Pulmonary artery endothelial cell (primary cell): Measurements from ENCODE around the gene MAP2K5. TPM values are rescaled to one million over a fixed set of nuclear protein-coding genes. Genes with fewer than 3 reads are reported as not detected.

ENCODE experiments used
- total RNA-seq: library from RNA; depleted of rRNA; stranded (reverse); fragments of >200 nt; gene quantifications from 2 replicates; pipeline ENCODE4 v1.2.3, GENCODE V29; 2014

MAP2K5 gene
- total RNA-seq, 1 donor from 2014 or later: 4.1 TPM

Other genes starting within 250 kb of the MAP2K5 start
- gene C15orf61, start 21.6 kb upstream of the MAP2K5 start, total RNA-seq: 1.9 and 2.7 TPM in 2 replicates